Gastroesophageal sphincter (tissue), 4 donors: ENCODE results near the gene MYOZ3. TPM values are rescaled to one million over a fixed set of nuclear protein-coding genes. Genes with fewer than 3 reads are reported as not detected.

Source experiments
- ATAC-seq: fragments of 150-250 bp; one replicate; pipeline ENCODE4 v1.9.1; 2016; ENCODE audit warnings: mild to moderate bottlenecking, moderate library complexity
- H3K27ac ChIP-seq, 4 donors: fragments of 200-600 bp; sonication (generic) in 3 of 4; 1 replicate in 3 of 4; 2 replicates in 1 of 4; pipeline ENCODE4 v1.5.1; 2016 to 2019
- H3K27me3 ChIP-seq: fragments of 200-600 bp; sonication (generic); one replicate; pipeline ENCODE4 v1.5.1; 2019
- H3K36me3 ChIP-seq, 2 donors: fragments of 200-600 bp; sonication (generic); one replicate each; pipeline ENCODE4 v1.5.1; 2019; ENCODE audit warnings: control low read depth in 1 of 2
- H3K4me1 ChIP-seq, 3 donors: fragments of 200-600 bp; sonication (generic); 1 replicate in 2 of 3; 2 replicates in 1 of 3; pipeline ENCODE4 v1.5.1; 2016 to 2019; ENCODE audit warnings: control low read depth in 2 of 3
- H3K4me3 ChIP-seq, 2 donors: fragments of 200-600 bp; sonication (generic); one replicate each; pipeline ENCODE4 v1.5.1; 2019; ENCODE audit warnings: mild to moderate bottlenecking in 1 of 2, moderate library complexity in 1 of 2
- H3K9me3 ChIP-seq, 3 donors: fragments of 200-600 bp; sonication (generic); one replicate each; pipeline ENCODE4 v1.5.1; 2017 to 2019; ENCODE audit warnings: control low read depth in 2 of 3
- CTCF ChIP-seq, 4 experiments: fragments of 200-600 bp in 2 of 4; fragments of 450-650 bp in 2 of 4; sonication (generic) in 1 of 4; IDR thresholded peaks; one replicate each; pipeline ENCODE4 v1.5.1; 2017 to 2019; ENCODE audit warnings: antibody characterized with exemption in 4 of 4, mild to moderate bottlenecking in 2 of 4, moderate library complexity in 2 of 4
- EP300 ChIP-seq: sonication (generic); formaldehyde crosslinking; IDR thresholded peaks from one replicate; pipeline ENCODE4 v1.6.1; 2017; ENCODE audit warnings: antibody characterized with exemption, mild to moderate bottlenecking
- POLR2A ChIP-seq, 2 donors: fragments of 450-650 bp; IDR thresholded peaks; one replicate each; pipeline ENCODE4 v1.6.1; 2017; ENCODE audit warnings: antibody characterized with exemption in 2 of 2, mild to moderate bottlenecking in 2 of 2, moderate library complexity in 1 of 2
- POLR2AphosphoS5 ChIP-seq: sonication (generic); formaldehyde crosslinking; IDR thresholded peaks from one replicate; pipeline ENCODE4 v1.6.1; 2017; ENCODE audit warnings: antibody characterized with exemption
- WGBS, 2 donors: methylation state at CpG; one replicate each; pipeline ENCODE4 v1.1.5; 2018; ENCODE audit warnings: low coverage in 1 of 2; 5-methylcytosine and 5-hydroxymethylcytosine counted together
- total RNA-seq, 4 donors: library from RNA; depleted of rRNA; stranded (reverse); fragments of >200 nt; gene quantifications; one replicate each; pipeline ENCODE4 v1.1.0, GENCODE V29; 2016

The MYOZ3 gene
- total RNA-seq, 4 donors from 2014 or later: 0.13 to 0.62 (median 0.22) TPM; not detected in 1

GRCh38 chr5:150618588-150619281 lies 42.3 kb upstream of the MYOZ3 start:
- TF ChIP-seq CTCF (IDR thresholded peaks at IDR 0.05) (no peak), EP300 (no peak), POLR2AphosphoS5 (no peak), POLR2A (IDR thresholded peaks at IDR 0.05) (no peak)
- ATAC-seq: no peak
- WGBS, 2 donors: 40 to 73% methylated on average over 6 to 11 of the region's 17 CpGs

GRCh38 chr5:150619359-150620230 lies 41.5 kb upstream of the MYOZ3 start:
- no peaks in the 10 kb centered on the region for H3K9me3 ChIP-seq
- no peaks in the 10 kb centered on the region for H3K27me3 ChIP-seq
- peak; percentile 54 for ATAC-seq
- no peaks in the 10 kb centered on the region for H3K36me3 ChIP-seq
- TF ChIP-seq POLR2AphosphoS5 (peak; percentile 6), EP300 (no peak), POLR2A (IDR thresholded peaks at IDR 0.05) (no peak), CTCF (IDR thresholded peaks at IDR 0.05) (no peak)
- H3K4me1 ChIP-seq: peaks cover 0 to 68% (median 55%) of the 10 kb centered on the region in 3 donors
- H3K4me3 ChIP-seq: no peak overlapping the region
- 20 to 48% methylated on average over 5 to 22 of the region's 24 CpGs for WGBS, 2 donors
- peak overlapping the region in 3 of 4 donors; percentile 54 to 66 (median 61) for H3K27ac ChIP-seq

More at GRCh38 chr5:150618588-150619281, 42.3 kb upstream of the MYOZ3 start:
- Histone ChIP-seq H3K4me1 (peaks cover 4 to 69% (median 57%) of the 10 kb centered on the region in 3 donors), H3K9me3 (no peaks in the 10 kb centered on the region), H3K27ac (peak overlapping the region in 3 of 4 donors; percentile 54 to 66 (median 61)), H3K27me3 (no peaks in the 10 kb centered on the region), H3K36me3 (no peaks in the 10 kb centered on the region), H3K4me3 (no peak overlapping the region)

GRCh38 chr5:150621301-150621700 lies 39.8 kb upstream of the MYOZ3 start:
- ATAC-seq: no peak
- Histone ChIP-seq H3K27ac (peak overlapping the region in 2 of 4 donors; percentile 8 to 24), H3K4me3 (no peak overlapping the region), H3K9me3 (no peaks in the 10 kb centered on the region), H3K27me3 (no peaks in the 10 kb centered on the region), H3K36me3 (no peaks in the 10 kb centered on the region), H3K4me1 (peaks cover 0 to 68% (median 49%) of the 10 kb centered on the region in 3 donors)
- TF ChIP-seq POLR2A (IDR thresholded peaks at IDR 0.05) (no peak), CTCF (IDR thresholded peaks at IDR 0.05) (no peak), POLR2AphosphoS5 (no peak), EP300 (no peak)
- WGBS, 2 donors: 67 to 73% methylated on average over 1 to 5 of the region's 5 CpGs

GRCh38 chr5:150622157-150622556 lies 38.9 kb upstream of the MYOZ3 start:
- Histone ChIP-seq H3K4me1 (peaks cover 0 to 68% (median 52%) of the 10 kb centered on the region in 3 donors), H3K27ac (peak overlapping the region in 1 of 4 donors; percentile 16), H3K27me3 (no peaks in the 10 kb centered on the region), H3K9me3 (no peaks in the 10 kb centered on the region), H3K4me3 (no peak overlapping the region), H3K36me3 (no peaks in the 10 kb centered on the region)
- no peak for ATAC-seq
- WGBS, 2 donors: no CpG with 5 or more reads among the region's 2 CpGs
- TF ChIP-seq POLR2A (IDR thresholded peaks at IDR 0.05) (no peak), EP300 (no peak), POLR2AphosphoS5 (no peak), CTCF (IDR thresholded peaks at IDR 0.05) (no peak)
